ENCODE data around the gene NKX2-3. TPM values are rescaled to one million over a fixed set of nuclear protein-coding genes. Genes with fewer than 3 reads are reported as not detected.

NKX2-3 gene
- total and polyA plus RNA-seq, 9 of the 15 experiments (the other 6 are each of a cell fraction or from before 2014, with no cell fraction given), result not detected

GRCh38 chr10:99506416-99506815 is 26.3 kb upstream of the NKX2-3 start (continued):
- no peak for TF ChIP-seq PKNOX1 (IDR thresholded peaks at IDR 0.05)

GRCh38 chr10:99507265-99507664 is 25.5 kb upstream of the NKX2-3 start:
- no peak for FAIRE-seq
- Histone ChIP-seq H3K9me1 (ENCODE audit: control insufficient read depth, insufficient read depth, low read length) (no peaks in the 10 kb centered on the region), H3K4me3 (no peak overlapping the region), H3K4me1 (replicated peaks in 1 of 2; ENCODE audit: control insufficient read depth in 2 of 2, insufficient read depth in 2 of 2, low read length in 2 of 2) (no peaks in the 10 kb centered on the region), H3K9ac (ENCODE audit: insufficient read depth in 1 of 2, low read depth in 2 of 2, low read length in 2 of 2) (no peak overlapping the region), H3K9me3 (replicated peaks; ENCODE audit: control insufficient read depth, insufficient read depth, low read depth, low read length) (no peaks in the 10 kb centered on the region), H3K27me3 (ENCODE audit: control insufficient read depth in 2 of 2, insufficient read depth in 2 of 2, low read length in 2 of 2) (no peaks in the 10 kb centered on the region; a peak in 2 of 5 replicates), H3K79me2 (ENCODE audit: control insufficient read depth, insufficient read depth, low read length) (no peaks in the 10 kb centered on the region), H4K20me1 (replicated peaks; ENCODE audit: control insufficient read depth, insufficient read depth, low read length) (0 out of 2 replicates have a peak, but pooled peaks cover 2% of the 10 kb centered on the region), H2AFZ (ENCODE audit: low read depth, low read length) (no peak overlapping the region), H3K27ac (ENCODE audit: extremely low read depth, low read depth, low read length) (no peak overlapping the region), H3K36me3 (ENCODE audit: control insufficient read depth, insufficient read depth, low read length) (no peaks in the 10 kb centered on the region), H3K4me2 (ENCODE audit: insufficient read depth, low read length) (no peak overlapping the region)
- ATAC-seq, result no peak
- DNase-seq (ENCODE audit: extremely low read depth in 1 of 4, low spot score in 3 of 4), result no peak
- in situ Hi-C loops (cut with MboI), result no loop called here
- ChIA-PET POLR2A (no interaction called here), CTCF (ENCODE audit: low intra/inter-chr PET ratio) (no interaction called here)
- intact Hi-C loops (cut with micrococcal nuclease), result no loop called here
- no TSS peak for BruUV-seq (replicated peaks)
- TF ChIP-seq MITF (IDR thresholded peaks at IDR 0.05) (no peak), NONO (IDR thresholded peaks at IDR 0.05; ENCODE audit: low read depth in 2 of 2, low read length in 1 of 2) (no peak), FOXJ2 (tag; IDR thresholded peaks at IDR 0.05) (no peak), ZBTB43 (CRISPR knock-in tag; IDR thresholded peaks at IDR 0.05) (no peak), ZNF354B (CRISPR knock-in tag; IDR thresholded peaks at IDR 0.05) (no peak), TFAP4 (CRISPR knock-in tag; IDR thresholded peaks at IDR 0.05; ENCODE audit: borderline replicate concordance) (no peak), E2F1 (CRISPR knock-in tag; IDR thresholded peaks at IDR 0.05) (no peak), SAP30 (IDR thresholded peaks at IDR 0.05; ENCODE audit: borderline replicate concordance, insufficient read depth, low read depth, low read length, poor library complexity, severe bottlenecking) (no peak), ZFX (CRISPR knock-in tag; IDR thresholded peaks at IDR 0.05) (no peak), MTF1 (CRISPR knock-in tag; IDR thresholded peaks at IDR 0.05; ENCODE audit: borderline replicate concordance) (no peak), NCOA6 (IDR thresholded peaks at IDR 0.05) (no peak)
